ENCODE measurements around the gene NOS1AP. TPM values are rescaled to one million over a fixed set of nuclear protein-coding genes. Genes with fewer than 3 reads are reported as not detected.

The NOS1AP gene
- total RNA-seq, 1 experiment from 2014 or later: 14.7 TPM

GRCh38 chr1:162381383-162381782, 311.9 kb downstream of the NOS1AP start, which contains the start of gene C1orf226 (continued):
- TF ChIP-seq NFATC4 (CRISPR knock-in tag; IDR thresholded peaks at IDR 0.05) (no peak), CBFB (CRISPR knock-in tag; IDR thresholded peaks at IDR 0.05; ENCODE audit: low read depth) (no peak), MYBL2 (CRISPR knock-in tag; IDR thresholded peaks at IDR 0.05) (no peak), TEAD4 (CRISPR knock-in tag; IDR thresholded peaks at IDR 0.05) (no peak), PRRX2 (CRISPR knock-in tag; IDR thresholded peaks at IDR 0.05) (no peak), ZMAT4 (CRISPR knock-in tag; IDR thresholded peaks at IDR 0.05) (no peak), FOXK1 (CRISPR knock-in tag; IDR thresholded peaks at IDR 0.05) (no peak)

- ChIA-PET CTCF (interaction anchor here (0.8 to 1.8 kb wide), 2 partner anchors 24 to 326 kb away, joined by 3 to 10 read pairs; no protein-coding TSS in a partner anchor), POLR2A (no interaction called here)
- Mint-ChIP-seq H3K27ac (no peak overlapping the region), H3K4me1 (peaks cover 5% of the 10 kb centered on the region; the same call in 1 of the 2 replicates), H3K4me3 (no peak overlapping the region), H3K27me3 (ENCODE audit: low read depth) (no peaks in the 10 kb centered on the region), H3K9me3 (no peaks in the 10 kb centered on the region), H3K36me3 (peaks cover 23% of the 10 kb centered on the region)
- no peak for DNase-seq (ENCODE audit: low spot score)
- no peak for ATAC-seq
- TF ChIP-seq PRDM15 (CRISPR knock-in tag; IDR thresholded peaks at IDR 0.05): no peak
- no peak for TF ChIP-seq TEAD1 (CRISPR knock-in tag; IDR thresholded peaks at IDR 0.05)
- no peak for TF ChIP-seq USF1 (CRISPR knock-in tag; IDR thresholded peaks at IDR 0.05)
- TF ChIP-seq MLX (CRISPR knock-in tag; IDR thresholded peaks at IDR 0.05): no peak
- no peak for TF ChIP-seq NR2C2 (CRISPR knock-in tag; IDR thresholded peaks at IDR 0.05)
These were observed 312.7 kb downstream of the NOS1AP start for GRCh38 chr1:162381941-162382750.

- Mint-ChIP-seq H3K9me3 (no peaks in the 10 kb centered on the region), H3K4me1 (peaks cover 5% of the 10 kb centered on the region; the same call in 1 of the 2 replicates), H3K36me3 (peaks cover 23% of the 10 kb centered on the region), H3K27ac (no peak overlapping the region), H3K27me3 (ENCODE audit: low read depth) (no peaks in the 10 kb centered on the region), H3K4me3 (no peak overlapping the region)
- no peak for DNase-seq (ENCODE audit: low spot score)
- POLR2A ChIA-PET: no interaction called here
- CTCF ChIA-PET: interaction anchor here (0.8 to 1.3 kb wide), 2 partner anchors 16 to 327 kb away, joined by 3 to 4 read pairs; no protein-coding TSS in a partner anchor
- ATAC-seq: no peak
- TF ChIP-seq ZNF423 (CRISPR knock-in tag; IDR thresholded peaks at IDR 0.05): no peak
- no peak for TF ChIP-seq NFYB (CRISPR knock-in tag; conservative IDR thresholded peaks at IDR 0.05; ENCODE audit: low read depth)
- no peak for TF ChIP-seq GTF2I (CRISPR knock-in tag; conservative IDR thresholded peaks at IDR 0.05)
- no peak for TF ChIP-seq NFE2L1 (CRISPR knock-in tag; IDR thresholded peaks at IDR 0.05)
- TF ChIP-seq NFATC4 (CRISPR knock-in tag; IDR thresholded peaks at IDR 0.05): no peak
- no peak for TF ChIP-seq KAT7 (CRISPR knock-in tag; IDR thresholded peaks at IDR 0.05; ENCODE audit: borderline replicate concordance)
- TF ChIP-seq ZNF138 (CRISPR knock-in tag; conservative IDR thresholded peaks at IDR 0.05): no peak
- no peak for TF ChIP-seq EMX1 (CRISPR knock-in tag; IDR thresholded peaks at IDR 0.05)
- no peak for TF ChIP-seq AR (CRISPR knock-in tag; IDR thresholded peaks at IDR 0.05)
- TF ChIP-seq ETV6 (CRISPR knock-in tag; IDR thresholded peaks at IDR 0.05): no peak
- no peak for TF ChIP-seq ATF6 (CRISPR knock-in tag; IDR thresholded peaks at IDR 0.05)
- TF ChIP-seq ZMAT4 (CRISPR knock-in tag; IDR thresholded peaks at IDR 0.05): no peak
These were observed 313.6 kb downstream of the NOS1AP start for GRCh38 chr1:162383091-162383490.

Data from WTC11 (cell line).